ENCODE data around the gene BCAR3.

DNA sequence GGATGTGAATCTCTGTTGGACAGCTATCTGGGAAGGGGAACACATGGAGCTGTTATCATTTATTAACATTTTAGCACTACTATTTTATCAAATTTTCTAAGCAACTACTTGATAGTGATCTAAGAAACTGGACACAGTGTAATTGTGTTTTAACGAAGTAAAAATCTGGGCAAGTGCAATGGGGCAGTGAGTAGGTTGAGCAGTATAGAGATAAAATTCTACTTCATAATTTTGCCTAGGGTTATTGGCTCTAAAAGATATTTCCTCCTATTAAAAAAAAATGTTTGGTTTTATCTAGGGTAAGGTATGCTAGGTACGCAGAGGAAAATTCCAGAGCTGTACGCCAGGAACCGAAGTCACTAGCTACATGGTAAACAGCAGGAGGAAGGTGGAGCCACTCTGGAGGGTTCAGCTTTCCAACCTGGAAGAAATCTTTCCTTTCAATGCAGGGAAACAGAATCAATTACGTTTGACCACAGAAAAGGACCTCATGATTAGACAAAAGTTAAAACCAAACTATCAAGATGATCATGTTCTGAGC lies 43.3 kb downstream of the BCAR3 start:
- TF ChIP-seq, protein P1, sequence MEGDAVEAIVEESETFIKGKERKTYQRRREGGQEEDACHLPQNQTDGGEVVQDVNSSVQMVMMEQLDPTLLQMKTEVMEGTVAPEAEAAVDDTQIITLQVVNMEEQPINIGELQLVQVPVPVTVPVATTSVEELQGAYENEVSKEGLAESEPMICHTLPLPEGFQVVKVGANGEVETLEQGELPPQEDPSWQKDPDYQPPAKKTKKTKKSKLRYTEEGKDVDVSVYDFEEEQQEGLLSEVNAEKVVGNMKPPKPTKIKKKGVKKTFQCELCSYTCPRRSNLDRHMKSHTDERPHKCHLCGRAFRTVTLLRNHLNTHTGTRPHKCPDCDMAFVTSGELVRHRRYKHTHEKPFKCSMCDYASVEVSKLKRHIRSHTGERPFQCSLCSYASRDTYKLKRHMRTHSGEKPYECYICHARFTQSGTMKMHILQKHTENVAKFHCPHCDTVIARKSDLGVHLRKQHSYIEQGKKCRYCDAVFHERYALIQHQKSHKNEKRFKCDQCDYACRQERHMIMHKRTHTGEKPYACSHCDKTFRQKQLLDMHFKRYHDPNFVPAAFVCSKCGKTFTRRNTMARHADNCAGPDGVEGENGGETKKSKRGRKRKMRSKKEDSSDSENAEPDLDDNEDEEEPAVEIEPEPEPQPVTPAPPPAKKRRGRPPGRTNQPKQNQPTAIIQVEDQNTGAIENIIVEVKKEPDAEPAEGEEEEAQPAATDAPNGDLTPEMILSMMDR (IDR thresholded peaks at IDR 0.05): no peak
- TF ChIP-seq POLR2A (IDR thresholded peaks at IDR 0.05) (no peak), POLR2AphosphoS5 (IDR thresholded peaks at IDR 0.05; ENCODE audit: insufficient read depth in 1 of 2, low read depth in 1 of 2) (no peak)

All from vagina (tissue), 2 donors.